NCI-H2196 (cell line): ENCODE results near the gene DNMT3L.
"Not testable (repeated sequence)": the region's sequence is repeated elsewhere in the genome, so short reads cannot be mapped to it uniquely, and the experiment has no call there.

Experiments
- DNase-seq: peaks from one replicate; lab custom pipeline; 2025; ENCODE audit not compliant: unreplicated experiment; lab: John Stamatoyannopoulos, UW

The DNMT3L gene

GRCh38 chr21:44249204-44250037, 12.3 kb downstream of the DNMT3L start:
- not testable (repeated sequence) for DNase-seq

- not testable (repeated sequence) for DNase-seq
These were observed 13.8 kb downstream of the DNMT3L start for GRCh38 chr21:44247904-44248303.

GRCh38 chr21:44243980-44244379, 17.7 kb downstream of the DNMT3L start:
- not testable (repeated sequence) for DNase-seq

- DNase-seq: not testable (repeated sequence)
These were observed 20.4 kb downstream of the DNMT3L start for GRCh38 chr21:44241281-44241680.

- DNase-seq: not testable (repeated sequence)
These were observed 20.9 kb downstream of the DNMT3L start, which contains the start of gene ICOSLG for GRCh38 chr21:44240842-44241241. ICOSLG (minus strand) TSS chr21:44240943; CDS start chr21:44240817, 126 bp downstream.

GRCh38 chr21:44240353-44240752, 21.3 kb downstream of the DNMT3L start:
- not testable (repeated sequence) for DNase-seq

- not testable (repeated sequence) for DNase-seq
These were observed 32.1 kb downstream of the DNMT3L start for GRCh38 chr21:44229561-44229960.

GRCh38 chr21:44228109-44228508, 33.6 kb downstream of the DNMT3L start:
- not testable (repeated sequence) for DNase-seq

GRCh38 chr21:44227614-44228013, 34.1 kb downstream of the DNMT3L start:
- not testable (repeated sequence) for DNase-seq

- DNase-seq: not testable (repeated sequence)
These were observed 36.1 kb downstream of the DNMT3L start for GRCh38 chr21:44225605-44226004.

GRCh38 chr21:44223334-44223733, 38.4 kb downstream of the DNMT3L start:
- not testable (repeated sequence) for DNase-seq

GRCh38 chr21:44220674-44221073, 41.0 kb downstream of the DNMT3L start:
- DNase-seq: not testable (repeated sequence)

GRCh38 chr21:44218461-44218860, 43.2 kb downstream of the DNMT3L start:
- DNase-seq: not testable (repeated sequence)

GRCh38 chr21:44211978-44212377, 49.7 kb downstream of the DNMT3L start:
- DNase-seq: not testable (repeated sequence)

- not testable (repeated sequence) for DNase-seq
These were observed 50.1 kb downstream of the DNMT3L start for GRCh38 chr21:44211574-44211973.

- not testable (repeated sequence) for DNase-seq
These were observed 53.6 kb downstream of the DNMT3L start for GRCh38 chr21:44207860-44208646.

GRCh38 chr21:44206698-44207676, 54.7 kb downstream of the DNMT3L start:
- DNase-seq: not testable (repeated sequence)

GRCh38 chr21:44206187-44206586, 55.5 kb downstream of the DNMT3L start:
- not testable (repeated sequence) for DNase-seq

GRCh38 chr21:44202590-44203299, 59.0 kb downstream of the DNMT3L start:
- not testable (repeated sequence) for DNase-seq

- not testable (repeated sequence) for DNase-seq
These were observed 61.7 kb downstream of the DNMT3L start for GRCh38 chr21:44199997-44200396.
